K562 (cell line): ENCODE data around the gene TTC9C. TPM values are rescaled to one million over a fixed set of nuclear protein-coding genes. Genes with fewer than 3 reads are reported as not detected.
A peak's percentile ranks its signal among the peaks of the same experiment; 100 is the strongest.

Source experiments
- ATAC-seq: fragments of 200-7000 bp; cut with Tn5 transposase; 3 replicates; pipeline ENCODE4 v1.9.1; 2020; ENCODE audit warnings: moderate library complexity
- BruUV-seq: library from RNA; stranded (reverse); fragments of 400-500 nt; replicated peaks from 2 replicates; lab custom pipeline; 2021; lab: Mats Ljungman, UMichigan
- CTCF ChIA-PET: fragments of 300-600 bp; formaldehyde crosslinking; extraction: SDS; loops from one replicate; lab custom pipeline; 2021; ENCODE audit warnings: low intra/inter-chr PET ratio; lab: Yijun Ruan, JAX
- POLR2A ChIA-PET: fragments of 300-600, 350-650 bp; sonication (Branson Sonifier 250); formaldehyde crosslinking; extraction: SDS; loops from one replicate; lab custom pipeline; 2021; ENCODE audit warnings: antibody characterized with exemption, inconsistent platforms; lab: Yijun Ruan, JAX
- DNase-seq, 4 experiments: peaks; one replicate each; pipeline versions ENCODE4 v3.0.0 to v3.0.0-alpha.2; 2011 to 2018; ENCODE audit warnings: low spot score in 3 of 4, mixed read lengths in 3 of 4; ENCODE audit errors: extremely low read depth in 1 of 4
- FAIRE-seq: peaks from 2 replicates; lab custom pipeline; 2011; peaks lifted over from hg19 to GRCh38; lab: Jason Lieb, UNC
- H2AFZ ChIP-seq: 2 replicates; pipeline ENCODE4 v1.6.0; 2011; ENCODE audit warnings: low read depth, low read length, control low read depth, inconsistent platforms
- H3K27ac ChIP-seq: fragments of 200-600 bp; 3 replicates; pipeline ENCODE4 v1.8.0; 2011; ENCODE audit warnings: low read depth, mild to moderate bottlenecking, control low read depth, inconsistent platforms, low read length, moderate library complexity, mixed read lengths; ENCODE audit errors: extremely low read depth
- H3K27me3 ChIP-seq, 2 experiments: fragments of 300-600 bp in 1 of 2; 2 replicates in 1 of 2; 3 replicates in 1 of 2; pipeline versions ENCODE4 v1.6.0 to v1.8.0; 2011; ENCODE audit warnings: inconsistent platforms in 2 of 2, low read length in 2 of 2, mild to moderate bottlenecking in 1 of 2, mixed read lengths in 1 of 2, moderate library complexity in 1 of 2; ENCODE audit not compliant: control insufficient read depth in 2 of 2, insufficient read depth in 2 of 2
- H3K36me3 ChIP-seq: fragments of 300-600 bp; 3 replicates; pipeline ENCODE4 v1.8.0; 2011; ENCODE audit warnings: mild to moderate bottlenecking, low read length, inconsistent platforms; ENCODE audit not compliant: control insufficient read depth, insufficient read depth
- H3K4me1 ChIP-seq, 2 experiments: fragments of 200-600 bp in 1 of 2; replicated peaks in 1 of 2; 2 replicates in 1 of 2; 3 replicates in 1 of 2; pipeline versions ENCODE4 v1.5.1 to v1.8.0; 2011; ENCODE audit warnings: inconsistent platforms in 2 of 2, low read length in 2 of 2, mild to moderate bottlenecking in 1 of 2, mixed read lengths in 1 of 2, moderate library complexity in 1 of 2; ENCODE audit not compliant: control insufficient read depth in 2 of 2, insufficient read depth in 2 of 2
- H3K4me2 ChIP-seq: 2 replicates; pipeline ENCODE4 v1.6.1; 2011; ENCODE audit warnings: low read length, control low read depth, inconsistent platforms, mixed read lengths; ENCODE audit not compliant: insufficient read depth
- H3K4me3 ChIP-seq: fragments of 200-600 bp; sonication (generic), shearing (Covaris generic); 2 replicates; pipeline ENCODE4 v1.5.1; 2016; ENCODE audit warnings: control low read depth, inconsistent platforms
- H3K79me2 ChIP-seq: fragments of 200-600 bp; 3 replicates; pipeline ENCODE4 v1.8.0; 2011; ENCODE audit warnings: low read length, inconsistent platforms; ENCODE audit not compliant: control insufficient read depth, insufficient read depth
- H3K9ac ChIP-seq, 2 experiments: 2 replicates each; pipeline versions ENCODE4 v1.6.0 to v1.6.1; 2011; ENCODE audit warnings: low read depth in 2 of 2, low read length in 2 of 2, control low read depth in 1 of 2, inconsistent platforms in 1 of 2, mild to moderate bottlenecking in 1 of 2, mixed read lengths in 1 of 2; ENCODE audit not compliant: insufficient read depth in 1 of 2
- H3K9me1 ChIP-seq: one replicate; pipeline ENCODE4 v1.6.0; 2011; ENCODE audit warnings: inconsistent platforms, mild to moderate bottlenecking, low read length, moderate library complexity; ENCODE audit not compliant: control insufficient read depth, insufficient read depth
- H3K9me3 ChIP-seq: replicated peaks from 2 replicates; pipeline ENCODE4 v1.5.1; 2011; ENCODE audit warnings: low read depth, low read length, inconsistent platforms; ENCODE audit not compliant: control insufficient read depth, insufficient read depth
- H4K20me1 ChIP-seq: replicated peaks from 2 replicates; pipeline ENCODE4 v1.6.1; 2011; ENCODE audit warnings: low read length, inconsistent platforms, mixed read lengths; ENCODE audit not compliant: control insufficient read depth, insufficient read depth
- ARID3B ChIP-seq: fragments of 250-450 bp; sonication (Bioruptor Pico); IDR thresholded peaks from 2 replicates; pipeline ENCODE4 v1.4.0; 2020; ENCODE audit warnings: borderline replicate concordance
- CEBPG ChIP-seq, 3 experiments: fragments of 200-800 bp in 1 of 3; sonication (Bioruptor generic) in 1 of 3; sonication (generic) in 1 of 3; formaldehyde crosslinking in 1 of 3; IDR thresholded peaks in 2 of 3; conservative IDR thresholded peaks in 1 of 3; 2 replicates each; pipeline versions ENCODE4 v1.6.1 to v1.8.0; 2016 to 2022; ENCODE audit warnings: missing compliant biosample characterization in 2 of 3, missing genetic modification characterization in 2 of 3, mild to moderate bottlenecking in 1 of 3, missing genetic modification reagents in 1 of 3
- CREB3L1 ChIP-seq: fragments of 450-650 bp; IDR thresholded peaks from 2 replicates; pipeline ENCODE4 v1.6.1; 2014; ENCODE audit warnings: low read depth, mild to moderate bottlenecking, moderate library complexity, borderline replicate concordance
- CXXC5 ChIP-seq: fragments of 250-450 bp; sonication (Bioruptor Pico); IDR thresholded peaks from 2 replicates; pipeline ENCODE4 v1.8.0; 2022; ENCODE audit warnings: inconsistent platforms, mild to moderate bottlenecking, moderate library complexity
- ELF4 ChIP-seq: fragments of 450-650 bp; formaldehyde crosslinking; IDR thresholded peaks from 2 replicates; pipeline ENCODE4 v1.4.0; 2022; ENCODE audit warnings: missing genetic modification characterization
- FOSL1 ChIP-seq: fragments of 200-800 bp; sonication (Bioruptor generic); conservative IDR thresholded peaks from 2 replicates; pipeline ENCODE4 v1.6.1; 2016; ENCODE audit warnings: missing genetic modification characterization, missing compliant biosample characterization
- HDAC2 ChIP-seq: fragments of 450-650 bp; IDR thresholded peaks from 2 replicates; pipeline ENCODE4 v1.6.1; 2016; ENCODE audit warnings: mild to moderate bottlenecking
- MCM5 ChIP-seq: fragments of 450-650 bp; IDR thresholded peaks from 2 replicates; pipeline ENCODE4 v1.6.1; 2016; ENCODE audit warnings: low read depth
- MITF ChIP-seq: IDR thresholded peaks from 2 replicates; pipeline ENCODE4 v1.6.1; 2014; ENCODE audit warnings: antibody characterized with exemption
- MYBL2 ChIP-seq, 2 experiments: fragments of 450-650 bp in 1 of 2; sonication (generic) in 1 of 2; formaldehyde crosslinking in 1 of 2; IDR thresholded peaks; 2 replicates each; pipeline versions ENCODE4 v1.6.1 to v1.8.1; 2017 to 2022; ENCODE audit warnings: borderline replicate concordance in 1 of 2, inconsistent platforms in 1 of 2, low read depth in 1 of 2, mild to moderate bottlenecking in 1 of 2, missing genetic modification reagents in 1 of 2, moderate library complexity in 1 of 2
- NFXL1 ChIP-seq: fragments of 450-650 bp; formaldehyde crosslinking; IDR thresholded peaks from 2 replicates; pipeline ENCODE4 v1.4.0; 2021; ENCODE audit warnings: mild to moderate bottlenecking
- SRF ChIP-seq, 2 experiments: fragments of 250-450, 450-650 bp in 1 of 2; sonication (Bioruptor Pico) in 1 of 2; sonication (generic) in 1 of 2; formaldehyde crosslinking; IDR thresholded peaks; 2 replicates each; pipeline versions ENCODE4 v1.5.0 to v1.5.1; 2020 to 2022; ENCODE audit warnings: mild to moderate bottlenecking in 1 of 2, missing genetic modification reagents in 1 of 2
- XRCC3 ChIP-seq: fragments of 450-650 bp; IDR thresholded peaks from 2 replicates; pipeline ENCODE4 v1.6.1; 2017; ENCODE audit warnings: mild to moderate bottlenecking, moderate library complexity
- ZBTB8A ChIP-seq: fragments of 450-650 bp; IDR thresholded peaks from 2 replicates; pipeline ENCODE4 v1.6.1; 2018; ENCODE audit warnings: mild to moderate bottlenecking, moderate library complexity; ENCODE audit not compliant: partially characterized antibody
- ZNF324 ChIP-seq: fragments of 250-450 bp; sonication (Bioruptor Pico); IDR thresholded peaks from 2 replicates; pipeline ENCODE4 v1.4.0; 2020; ENCODE audit warnings: mild to moderate bottlenecking
- ZSCAN32 ChIP-seq: fragments of 450-650 bp; formaldehyde crosslinking; IDR thresholded peaks from 2 replicates; pipeline ENCODE4 v1.4.0; 2020; ENCODE audit warnings: mild to moderate bottlenecking, moderate library complexity
- WGBS: fragments of 100-300 bp; shearing (Covaris generic); methylation state at CpG from one replicate; pipeline ENCODE4 v1.1.6; 2016; ENCODE audit warnings: low coverage, mixed read lengths; ENCODE audit not compliant: insufficient coverage; ENCODE audit errors: missing lambda C conversion rate; 5-methylcytosine and 5-hydroxymethylcytosine counted together
- in situ Hi-C: fragments of 300-500 bp; cut with MboI; formaldehyde crosslinking; loops from 4 replicates; pipeline ENCODE4 v1.15.0; 2018; ENCODE audit warnings: inconsistent platforms, mixed read lengths
- intact Hi-C: fragments of 100-400 bp; cut with micrococcal nuclease; formaldehyde crosslinking; loops from 2 replicates; pipeline ENCODE4 v1.14.2; 2022
- polyA plus RNA-seq, 8 experiments: library from polyadenylated mRNA; depleted of rRNA in 4 of 8; stranded (reverse) in 5 of 8; unstranded in 3 of 8; fragments of >200 nt; fragmentation: Nextera tagmentation in 2 of 8; fragmentation: Illumina TruSeq in 1 of 8; extraction: Ambion mirVana in 2 of 8; extraction: Trizol in 1 of 8; gene quantifications; 2 replicates each; pipeline versions ENCODE4 v1.2.1 to v1.2.3, GENCODE V29; 2011 to 2014; ENCODE audit warnings: inconsistent platforms in 1 of 8, missing spikeins in 1 of 8
- total RNA-seq, 7 experiments: library from RNA; depleted of rRNA in 6 of 7; stranded (reverse); fragments of >200 nt in 6 of 7; fragmentation: Illumina TruSeq in 2 of 7; extraction: Trizol in 2 of 7; gene quantifications; 2 replicates each; pipeline versions ENCODE4 v1.2.1 to v1.2.3, GENCODE V29; 2011 to 2021; ENCODE audit warnings: low replicate concordance in 1 of 7

The TTC9C gene
- total and polyA plus RNA-seq, 9 of the 15 experiments (the other 6 are each of a cell fraction or from before 2014, with no cell fraction given): 32.8 to 59.0 (median 37.1) TPM

GRCh38 chr11:62771144-62772021 lies 43.1 kb downstream of the TTC9C start, which contains the start of gene TAF6L:
Gene TAF6L (plus strand): TSS chr11:62771396. CDS start chr11:62775784, 4,388 bp downstream.
- ChIA-PET POLR2A (interaction anchor here (0.7 to 3.3 kb wide), 12 partner anchors 9 to 170 kb away, joined by 3 to 16 read pairs (median 6); partner anchors contain the start of genes C11orf98, CSKMT, HNRNPUL2 and MTA2), CTCF (no interaction called here)
- FAIRE-seq: peak; percentile 92
- no peaks in the 10 kb centered on the region for H3K9me3 ChIP-seq
- no peaks in the 10 kb centered on the region for H3K9me1 ChIP-seq
- peak within 1 kb of the TSS; percentile 88 for H3K27ac ChIP-seq
- peaks cover 9 to 24% of the 10 kb centered on the region in 2 experiments for H3K4me1 ChIP-seq
- intact Hi-C loops (no loop called here), in situ Hi-C loops (no loop called here)
- H2AFZ ChIP-seq: peak within 1 kb of the TSS; percentile 91
- peak within 1 kb of the TSS; percentile 86 for H3K4me2 ChIP-seq
- no peaks in the 10 kb centered on the region for H4K20me1 ChIP-seq
- no peaks in the 10 kb centered on the region for H3K27me3 ChIP-seq
- H3K9ac ChIP-seq: peak within 1 kb of the TSS; percentile 69 to 95
- H3K79me2 ChIP-seq: peaks cover 28% of the 10 kb centered on the region
- peak within 1 kb of the TSS; percentile 48 for H3K4me3 ChIP-seq
- WGBS: under 1% methylated on average over 44 of the region's 60 CpGs
- peak; percentile 95 for ATAC-seq
- H3K36me3 ChIP-seq: peaks cover 37% of the 10 kb centered on the region
- BruUV-seq: TSS peak; percentile 52
- DNase-seq: peak; percentile 97 to 99 (median 98)
- no peak for TF ChIP-seq MYBL2 (IDR thresholded peaks at IDR 0.05; ENCODE audit: low read depth)
- TF ChIP-seq MYBL2 (CRISPR knock-in tag; IDR thresholded peaks at IDR 0.05; ENCODE audit: borderline replicate concordance): no peak
- peak; percentile 54; the same call in 1 of the 2 replicates for TF ChIP-seq MITF
- TF ChIP-seq CXXC5 (CRISPR knock-in tag): peak; percentile 69
- no peak for TF ChIP-seq ZBTB8A
- peak in 1 of 2 experiments; percentile 62; a peak in 2 of 4 replicates for TF ChIP-seq SRF (CRISPR knock-in tag; IDR thresholded peaks at IDR 0.05)
- TF ChIP-seq FOSL1 (tag): peak; percentile 42
- no peak for TF ChIP-seq ELF4 (CRISPR knock-in tag)
- TF ChIP-seq ZNF324 (CRISPR knock-in tag): no peak
- peak; percentile 40; the same call in 1 of the 2 replicates for TF ChIP-seq CREB3L1
- TF ChIP-seq ARID3B (CRISPR knock-in tag): no peak
- no peak for TF ChIP-seq NFXL1
- no peak for TF ChIP-seq MCM5
- no peak for TF ChIP-seq ZSCAN32 (CRISPR knock-in tag)
- TF ChIP-seq XRCC3: no peak
- peak; percentile 95 for TF ChIP-seq HDAC2
- TF ChIP-seq CEBPG (CRISPR knock-in tag; IDR thresholded peaks at IDR 0.05): peak; percentile 39; the same call in 1 of the 2 replicates
- no peak for TF ChIP-seq CEBPG (tag; conservative IDR thresholded peaks at IDR 0.05 in 1 of 2, IDR thresholded peaks at IDR 0.05 in 1 of 2)
